IMR-90 (cell line): ENCODE results near the gene CYP4F22.

ENCODE experiments used
- BHLHE40 ChIP-seq: fragments of 150-350 bp; IDR thresholded peaks from 2 replicates; pipeline ENCODE4 v1.6.1; 2016; ENCODE audit warnings: mild to moderate bottlenecking, low read depth, low read length
- CEBPB ChIP-seq: IDR thresholded peaks from 2 replicates; pipeline ENCODE4 v1.6.1; 2012; ENCODE audit warnings: low read depth, low read length, improper control_type of control experiment
- CHD1 ChIP-seq: IDR thresholded peaks from 2 replicates; pipeline ENCODE4 v1.6.1; 2012; ENCODE audit warnings: low read depth, low read length, improper control_type of control experiment
- MXI1 ChIP-seq: IDR thresholded peaks from 2 replicates; pipeline ENCODE4 v1.6.1; 2012; ENCODE audit warnings: low read depth, mild to moderate bottlenecking, low read length, moderate library complexity, borderline replicate concordance
- POLR2A ChIP-seq: IDR thresholded peaks from 2 replicates; pipeline ENCODE4 v1.6.1; 2012; ENCODE audit warnings: mild to moderate bottlenecking, low read depth, low read length
- RCOR1 ChIP-seq: IDR thresholded peaks from 2 replicates; pipeline ENCODE4 v1.6.1; 2012; ENCODE audit warnings: mild to moderate bottlenecking, low read length, improper control_type of control experiment; ENCODE audit not compliant: insufficient replicate concordance
- RFX5 ChIP-seq: IDR thresholded peaks from 2 replicates; pipeline ENCODE4 v1.8.0; 2012; ENCODE audit warnings: low read depth, mild to moderate bottlenecking, low read length, moderate library complexity
- TF ChIP-seq, protein P1 (sequence below): conservative IDR thresholded peaks from 2 replicates; pipeline ENCODE4 v1.5.1; 2012; ENCODE audit warnings: mild to moderate bottlenecking, low read depth, low read length, improper control_type of control experiment
- TF ChIP-seq, protein P2 (sequence below): fragments of 150-350 bp; IDR thresholded peaks from 2 replicates; pipeline ENCODE4 v1.6.1; 2017; ENCODE audit warnings: mild to moderate bottlenecking, antibody characterized with exemption, low read length, low read depth

DNA sequence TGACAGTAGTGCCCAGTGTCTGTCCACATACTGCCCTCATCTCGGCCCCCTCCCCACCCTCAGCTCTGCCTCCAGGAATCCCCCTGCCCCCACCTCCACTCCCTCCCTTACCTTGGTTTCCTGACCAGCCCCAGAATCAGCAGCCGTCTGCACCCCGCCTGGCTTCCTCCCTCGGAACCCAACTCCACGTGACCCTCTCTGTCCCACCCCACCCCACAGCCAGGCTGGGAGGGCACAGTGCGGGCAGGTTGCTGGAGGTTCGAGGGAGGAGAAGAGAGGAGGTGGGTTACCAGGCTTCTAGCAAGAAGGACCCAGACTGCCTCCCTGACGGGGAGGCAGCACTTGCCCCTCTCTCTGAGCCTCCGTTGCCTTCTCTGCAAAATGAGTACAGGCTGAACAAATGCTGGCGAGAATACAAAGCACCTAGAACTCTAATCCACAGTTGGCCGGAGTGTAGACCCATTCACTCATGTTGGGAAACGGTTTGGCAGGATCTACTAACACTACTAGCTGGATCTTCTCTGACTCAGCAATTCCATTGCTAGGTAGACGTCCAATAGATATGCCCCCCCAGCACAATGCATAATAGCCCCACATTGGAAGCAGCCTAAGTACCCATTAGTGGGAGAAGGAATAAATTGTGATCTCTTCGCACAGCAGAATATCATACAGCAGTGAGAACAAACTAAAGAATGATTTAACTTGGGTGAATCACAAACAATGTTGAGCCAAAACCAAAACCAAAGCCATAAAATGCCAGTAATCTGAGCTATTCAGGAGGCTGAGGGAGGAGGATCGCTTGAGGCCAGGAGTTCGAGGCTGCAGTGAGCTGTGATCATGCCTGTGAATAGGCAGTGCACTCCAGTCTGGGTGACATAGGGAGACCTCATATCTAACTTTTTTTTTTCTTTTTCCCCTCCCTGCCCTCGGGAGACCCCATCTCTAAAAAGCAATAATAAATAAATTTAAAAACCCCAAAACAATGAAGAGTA, 43.6 kb upstream of the CYP4F22 start, which contains the start of gene RASAL3:
- TF ChIP-seq, protein P1, sequence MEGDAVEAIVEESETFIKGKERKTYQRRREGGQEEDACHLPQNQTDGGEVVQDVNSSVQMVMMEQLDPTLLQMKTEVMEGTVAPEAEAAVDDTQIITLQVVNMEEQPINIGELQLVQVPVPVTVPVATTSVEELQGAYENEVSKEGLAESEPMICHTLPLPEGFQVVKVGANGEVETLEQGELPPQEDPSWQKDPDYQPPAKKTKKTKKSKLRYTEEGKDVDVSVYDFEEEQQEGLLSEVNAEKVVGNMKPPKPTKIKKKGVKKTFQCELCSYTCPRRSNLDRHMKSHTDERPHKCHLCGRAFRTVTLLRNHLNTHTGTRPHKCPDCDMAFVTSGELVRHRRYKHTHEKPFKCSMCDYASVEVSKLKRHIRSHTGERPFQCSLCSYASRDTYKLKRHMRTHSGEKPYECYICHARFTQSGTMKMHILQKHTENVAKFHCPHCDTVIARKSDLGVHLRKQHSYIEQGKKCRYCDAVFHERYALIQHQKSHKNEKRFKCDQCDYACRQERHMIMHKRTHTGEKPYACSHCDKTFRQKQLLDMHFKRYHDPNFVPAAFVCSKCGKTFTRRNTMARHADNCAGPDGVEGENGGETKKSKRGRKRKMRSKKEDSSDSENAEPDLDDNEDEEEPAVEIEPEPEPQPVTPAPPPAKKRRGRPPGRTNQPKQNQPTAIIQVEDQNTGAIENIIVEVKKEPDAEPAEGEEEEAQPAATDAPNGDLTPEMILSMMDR, result no peak
- no peak for TF ChIP-seq BHLHE40
- no peak for TF ChIP-seq POLR2A
- no peak for TF ChIP-seq CHD1
- no peak for TF ChIP-seq CEBPB
- no peak for TF ChIP-seq RFX5
- TF ChIP-seq MXI1, result no peak
- no peak for TF ChIP-seq RCOR1
- TF ChIP-seq, protein P2, sequence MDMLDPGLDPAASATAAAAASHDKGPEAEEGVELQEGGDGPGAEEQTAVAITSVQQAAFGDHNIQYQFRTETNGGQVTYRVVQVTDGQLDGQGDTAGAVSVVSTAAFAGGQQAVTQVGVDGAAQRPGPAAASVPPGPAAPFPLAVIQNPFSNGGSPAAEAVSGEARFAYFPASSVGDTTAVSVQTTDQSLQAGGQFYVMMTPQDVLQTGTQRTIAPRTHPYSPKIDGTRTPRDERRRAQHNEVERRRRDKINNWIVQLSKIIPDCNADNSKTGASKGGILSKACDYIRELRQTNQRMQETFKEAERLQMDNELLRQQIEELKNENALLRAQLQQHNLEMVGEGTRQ, result no peak
